GM15510 (cell line): ENCODE measurements around the gene TSFM.

Experiments used
- POLR2A ChIP-seq: IDR thresholded peaks from 3 replicates; pipeline ENCODE4 v1.6.1; 2011; ENCODE audit warnings: borderline replicate concordance; ENCODE audit not compliant: insufficient read length; ENCODE audit errors: extremely low read depth

The TSFM gene

GRCh38 chr12:57807285-57807684 is 24.7 kb downstream of the TSFM start:
- no peak for TF ChIP-seq POLR2A

GRCh38 chr12:57808351-57808750 is 25.8 kb downstream of the TSFM start:
- TF ChIP-seq POLR2A: no peak

GRCh38 chr12:57809425-57809824 is 26.8 kb downstream of the TSFM start:
- TF ChIP-seq POLR2A: no peak

GRCh38 chr12:57810450-57810849 is 27.9 kb downstream of the TSFM start:
- no peak for TF ChIP-seq POLR2A

GRCh38 chr12:57811028-57811755 is 28.6 kb downstream of the TSFM start:
- TF ChIP-seq POLR2A: no peak

- TF ChIP-seq POLR2A: no peak
Observed at GRCh38 chr12:57813111-57813970, 30.8 kb downstream of the TSFM start.

- TF ChIP-seq POLR2A: no peak
Observed at GRCh38 chr12:57813971-57814772, 31.6 kb downstream of the TSFM start.

GRCh38 chr12:57815177-57816000 is 32.8 kb downstream of the TSFM start:
- no peak for TF ChIP-seq POLR2A

- no peak for TF ChIP-seq POLR2A
Observed at GRCh38 chr12:57816001-57816854, 33.6 kb downstream of the TSFM start.

- TF ChIP-seq POLR2A: no peak
Observed at GRCh38 chr12:57816855-57817151, 34.2 kb downstream of the TSFM start.

- TF ChIP-seq POLR2A: no peak
Observed at GRCh38 chr12:57817261-57817989, 34.8 kb downstream of the TSFM start.

GRCh38 chr12:57821474-57822214 is 39.1 kb downstream of the TSFM start:
- TF ChIP-seq POLR2A: no peak

GRCh38 chr12:57822392-57823130 is 40.0 kb downstream of the TSFM start:
- TF ChIP-seq POLR2A: no peak
